ENCODE results near the gene NAT9.

Gene NAT9

DNA sequence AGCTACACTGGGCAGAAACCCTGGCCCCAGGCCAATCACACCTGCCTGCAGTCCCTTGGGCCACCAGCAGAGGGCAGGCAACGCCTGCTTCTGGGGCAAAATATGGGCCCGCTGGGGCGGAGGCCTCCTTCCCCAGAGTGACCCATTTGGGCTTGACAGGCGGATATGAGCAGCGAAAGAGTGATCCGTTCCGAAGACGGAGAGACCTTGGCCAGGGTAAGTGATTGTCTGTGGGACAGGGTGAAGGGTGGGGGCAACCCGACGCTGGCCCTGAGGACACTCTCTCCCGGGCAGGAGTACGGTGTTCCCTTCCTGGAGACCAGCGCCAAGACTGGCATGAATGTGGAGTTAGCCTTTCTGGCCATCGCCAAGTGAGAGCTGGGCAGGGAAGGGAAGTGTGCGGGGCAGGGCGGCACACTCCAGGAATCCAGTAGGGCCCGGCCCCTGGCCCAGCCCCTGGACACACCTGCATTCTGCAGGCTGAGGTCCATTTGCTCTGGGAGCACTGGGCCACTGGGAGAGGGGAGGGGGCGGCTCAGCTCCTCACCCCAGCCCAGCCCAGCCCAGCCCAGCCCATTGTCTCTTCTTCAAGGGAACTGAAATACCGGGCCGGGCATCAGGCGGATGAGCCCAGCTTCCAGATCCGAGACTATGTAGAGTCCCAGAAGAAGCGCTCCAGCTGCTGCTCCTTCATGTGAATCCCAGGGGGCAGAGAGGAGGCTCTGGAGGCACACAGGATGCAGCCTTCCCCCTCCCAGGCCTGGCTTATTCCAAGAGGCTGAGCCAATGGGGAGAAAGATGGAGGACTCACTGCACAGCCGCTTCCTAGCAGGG, 31.2 kb downstream of the NAT9 start:
- DNase-seq (ENCODE audit: low spot score), result peak; percentile 74

DNA sequence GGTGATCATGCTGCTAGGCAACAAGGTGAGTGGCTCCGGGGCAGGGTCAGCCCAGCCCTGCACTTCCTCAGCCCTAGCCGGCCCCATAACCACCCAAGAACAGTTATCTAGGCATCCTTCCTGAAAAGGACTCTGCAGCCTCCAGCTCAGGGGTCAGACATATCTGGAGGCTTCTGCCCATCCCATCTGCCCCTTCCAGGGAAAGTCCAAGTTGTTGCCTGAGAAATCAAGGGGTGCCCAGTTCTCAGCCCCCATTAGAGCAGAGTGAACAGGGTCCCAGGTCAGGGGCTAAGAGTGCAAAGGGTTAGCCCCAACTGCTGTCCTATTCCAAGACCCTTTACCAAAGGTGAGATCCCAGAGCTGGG, 31.8 kb downstream of the NAT9 start:
- no peak for DNase-seq (ENCODE audit: low spot score)

DNA sequence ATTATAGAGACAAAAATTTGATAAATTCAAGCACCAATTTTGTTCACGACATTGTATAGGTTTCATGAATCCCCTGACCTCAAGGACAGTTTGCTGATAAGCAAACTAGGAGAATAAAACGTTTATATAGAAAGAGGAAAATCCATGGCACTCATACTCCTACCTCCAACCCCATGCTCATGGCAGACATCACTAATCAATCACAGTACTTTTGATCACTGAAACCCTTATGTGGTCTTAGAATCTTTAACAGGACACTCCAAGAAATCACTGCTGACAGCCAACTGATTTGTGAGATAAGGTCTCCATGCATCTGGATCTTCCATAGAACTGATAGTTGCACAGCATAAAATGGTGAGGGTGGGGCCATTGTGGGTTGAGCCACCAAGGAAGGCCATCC, 32.4 kb downstream of the NAT9 start:
- DNase-seq (ENCODE audit: low spot score), result no peak

DNA sequence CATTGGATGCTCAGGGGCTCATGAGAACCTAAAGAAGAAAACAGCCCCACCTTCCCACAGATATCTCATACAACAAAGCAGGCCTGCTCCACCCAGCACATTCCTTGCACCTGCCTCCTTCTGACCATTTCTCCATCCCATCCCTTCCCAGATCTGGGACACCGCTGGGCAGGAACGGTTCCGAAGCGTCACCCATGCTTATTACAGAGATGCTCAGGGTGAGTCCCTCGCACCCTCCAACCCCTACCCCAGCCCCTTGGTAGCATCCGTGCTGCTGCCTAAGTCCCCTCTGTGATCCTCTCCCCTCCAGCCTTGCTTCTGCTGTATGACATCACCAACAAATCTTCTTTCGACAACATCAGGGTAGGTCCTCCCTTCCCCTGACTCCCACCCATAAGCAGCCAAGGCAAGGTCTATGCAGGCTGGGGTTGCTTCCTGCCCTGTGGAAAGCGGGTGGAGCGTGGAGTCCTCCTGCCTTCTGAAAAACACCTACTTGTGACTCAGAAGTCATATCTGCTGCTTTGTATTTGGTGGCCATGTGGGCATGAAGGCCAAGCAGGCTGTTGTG, 33.1 kb downstream of the NAT9 start:
- DNase-seq (ENCODE audit: low spot score), result no peak

DNA sequence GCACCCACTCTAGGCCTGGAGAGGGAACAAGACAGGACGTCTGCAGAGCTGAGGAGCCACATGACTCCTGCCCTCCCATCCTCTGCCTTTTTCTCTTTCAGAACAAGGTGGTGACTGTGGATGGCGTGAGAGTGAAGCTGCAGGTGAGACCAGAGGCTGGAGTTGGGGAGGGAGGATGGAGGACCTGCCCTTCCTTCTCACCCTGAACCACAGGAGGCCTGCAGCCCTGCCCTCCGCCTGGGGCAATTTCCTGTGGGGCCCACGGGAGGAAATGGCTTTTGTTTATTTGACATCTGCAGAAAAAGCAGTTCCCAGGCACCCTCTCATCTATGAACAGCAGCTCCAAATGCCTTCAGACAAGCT, 34.0 kb downstream of the NAT9 start:
- no peak for DNase-seq (ENCODE audit: low spot score)

DNA sequence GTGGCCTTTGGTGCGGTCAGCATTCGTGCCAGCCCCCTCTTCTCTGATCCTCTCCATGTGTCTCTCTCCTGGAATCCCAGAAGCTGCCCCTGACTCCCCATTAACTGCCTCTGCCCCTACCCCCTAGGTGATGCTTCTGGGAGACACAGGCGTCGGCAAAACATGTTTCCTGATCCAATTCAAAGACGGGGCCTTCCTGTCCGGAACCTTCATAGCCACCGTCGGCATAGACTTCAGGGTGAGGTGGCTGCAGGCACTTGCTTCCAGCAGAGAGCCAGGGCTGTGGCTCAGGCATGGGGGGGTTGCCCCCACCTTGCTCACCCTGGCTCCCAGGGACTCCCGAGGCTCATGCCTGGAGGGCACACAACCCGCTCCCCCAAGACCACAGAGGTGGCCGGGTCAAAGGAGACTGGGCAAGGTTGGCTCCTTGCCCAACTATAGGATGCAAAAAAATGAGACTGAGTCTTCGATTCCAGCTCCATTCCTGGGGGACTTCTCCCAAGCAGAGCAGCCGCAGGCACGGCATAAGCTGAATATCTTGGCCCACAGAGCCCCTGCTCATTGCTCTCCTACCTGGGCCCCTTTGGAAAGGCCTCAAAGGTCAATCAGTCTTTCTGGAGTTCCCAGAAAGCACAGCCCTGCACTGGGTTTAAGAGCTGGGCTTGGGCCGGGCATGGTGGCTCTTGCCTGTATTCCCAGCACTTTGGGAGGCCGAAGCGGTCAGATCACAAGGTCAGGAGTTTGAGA, 35.3 kb downstream of the NAT9 start:
- DNase-seq (ENCODE audit: low spot score), result no peak

DNA sequence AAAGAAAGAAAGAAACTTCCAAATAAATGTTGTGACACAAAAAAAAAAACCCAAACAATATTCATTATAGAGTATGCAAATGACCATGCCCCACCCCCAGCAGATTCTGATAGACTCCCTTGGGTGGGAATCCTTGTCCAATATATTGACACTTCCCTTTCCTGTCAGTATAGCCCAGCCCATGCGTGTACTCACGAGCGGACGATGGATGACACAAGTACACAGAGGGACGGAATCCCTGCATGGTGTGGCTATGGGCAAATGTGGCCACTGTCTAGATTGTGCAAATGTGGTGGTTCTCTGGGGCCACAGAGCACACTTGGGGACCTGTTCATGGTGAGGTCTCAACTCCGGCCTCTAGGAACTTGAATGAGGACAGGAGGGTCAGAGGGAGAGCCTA, 36.0 kb downstream of the NAT9 start:
- no peak for DNase-seq (ENCODE audit: low spot score)

DNA sequence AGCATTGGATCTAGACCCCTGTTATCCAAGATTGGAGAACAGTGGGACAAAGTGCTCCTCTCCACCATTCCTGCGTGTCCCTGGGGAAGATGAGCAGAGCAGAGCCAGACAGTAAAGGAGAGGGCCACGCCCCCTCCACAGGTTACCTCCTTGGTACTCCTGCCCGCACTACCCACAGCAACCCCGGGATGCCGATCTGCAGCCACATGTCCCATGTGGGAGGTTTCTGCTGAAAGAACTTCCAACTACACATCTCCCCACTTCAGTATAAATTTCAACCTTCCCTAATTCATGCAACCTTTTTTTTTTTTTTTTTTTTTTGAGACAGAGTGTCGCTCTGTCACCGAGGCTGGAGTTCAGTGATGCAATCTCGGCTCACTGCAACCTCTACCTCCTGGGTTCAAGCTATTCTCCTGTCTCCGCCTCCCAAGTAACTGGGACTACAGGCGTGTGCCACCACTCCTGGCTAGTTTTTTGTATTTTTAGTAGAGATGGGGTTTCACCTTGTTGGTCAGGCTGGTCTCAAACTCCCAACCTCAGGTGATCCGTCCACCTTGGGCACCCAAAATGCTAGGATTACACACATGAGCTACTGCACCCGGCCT, 36.8 kb downstream of the NAT9 start:
- DNase-seq (ENCODE audit: low spot score), result no peak

DNA sequence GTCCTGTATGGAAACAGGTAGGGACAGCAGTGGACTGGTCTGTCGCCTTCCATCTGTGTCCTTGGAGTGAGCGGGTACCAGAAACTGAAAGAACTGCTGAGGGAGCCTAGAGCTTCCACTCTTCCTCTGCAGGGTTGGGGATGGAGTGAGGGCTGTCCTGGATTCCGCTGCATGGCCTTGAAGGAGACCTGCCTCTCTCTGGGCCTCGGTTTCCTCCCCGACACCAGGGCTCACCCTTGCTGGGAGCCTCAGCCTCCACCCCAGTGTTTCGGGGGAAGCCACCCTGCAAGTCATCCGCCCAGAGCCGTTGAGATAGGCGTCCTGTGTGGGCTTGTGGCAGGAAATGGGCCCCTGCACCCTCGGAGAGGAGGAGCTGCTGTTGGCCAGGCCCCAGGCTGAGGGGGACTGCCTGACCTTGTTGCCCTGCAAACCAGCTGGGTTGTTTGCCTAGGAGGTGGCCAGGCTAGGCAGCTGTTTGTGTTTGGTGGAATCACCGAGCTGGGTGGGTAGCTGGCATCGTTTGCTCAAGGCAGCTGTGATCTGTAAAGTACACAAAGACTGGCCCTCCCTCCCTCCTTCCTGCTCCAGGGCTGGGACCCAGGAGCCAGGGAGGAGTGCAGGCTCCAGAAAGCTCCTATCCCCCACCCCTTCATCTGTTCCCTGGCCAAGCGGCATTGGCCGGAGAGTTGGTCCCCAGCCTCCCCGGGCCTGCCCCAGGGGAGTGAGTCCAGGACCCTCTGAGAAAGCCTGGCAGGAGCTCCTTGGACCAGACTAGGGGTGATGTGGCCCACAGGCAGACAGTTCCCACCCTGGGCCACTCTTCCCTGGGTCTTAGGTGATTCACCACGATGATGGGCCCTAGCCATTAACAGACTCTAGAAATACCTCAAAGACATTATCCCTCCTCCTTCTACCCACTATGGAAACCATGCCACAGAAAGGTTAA, 37.8 kb downstream of the NAT9 start:
- no peak for DNase-seq (ENCODE audit: low spot score)

DNA sequence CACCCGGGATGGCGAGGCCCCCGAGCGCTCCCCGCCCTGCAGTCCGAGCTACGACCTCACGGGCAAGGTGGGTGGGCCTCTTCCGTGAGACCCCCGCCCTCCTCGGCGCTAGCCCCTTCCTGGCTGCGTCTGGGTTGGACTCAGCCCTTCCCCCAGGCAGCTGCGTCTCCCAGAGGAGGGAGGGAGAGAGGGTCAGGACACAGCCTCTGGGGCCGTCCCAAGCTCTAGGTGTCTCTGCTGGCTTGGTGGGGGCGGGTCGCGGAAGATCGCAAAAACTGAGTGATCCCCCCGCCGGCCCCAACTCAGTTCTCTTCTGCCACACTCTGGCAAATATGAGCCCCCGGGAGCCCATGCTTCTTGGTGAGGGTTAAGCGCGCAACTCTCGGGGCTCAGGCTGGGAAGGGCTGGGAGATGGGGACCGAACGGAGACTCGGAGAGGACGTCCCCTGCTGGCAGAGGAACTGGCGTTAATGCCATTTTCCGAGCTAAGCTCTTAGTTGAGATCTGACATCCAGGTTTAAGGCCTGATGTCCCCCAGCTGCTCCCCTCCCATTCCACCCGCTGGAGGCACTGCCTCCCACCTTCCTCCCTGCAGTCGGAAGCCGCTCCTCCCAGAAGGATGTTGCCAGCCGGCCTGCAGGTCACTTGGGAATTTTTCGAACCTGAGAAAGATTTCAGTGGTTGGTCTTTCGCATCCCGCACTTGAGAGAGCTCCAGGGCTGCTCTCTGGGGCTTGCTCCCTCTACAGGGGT, 38.7 kb downstream of the NAT9 start:
- no peak for DNase-seq (ENCODE audit: low spot score)

DNA sequence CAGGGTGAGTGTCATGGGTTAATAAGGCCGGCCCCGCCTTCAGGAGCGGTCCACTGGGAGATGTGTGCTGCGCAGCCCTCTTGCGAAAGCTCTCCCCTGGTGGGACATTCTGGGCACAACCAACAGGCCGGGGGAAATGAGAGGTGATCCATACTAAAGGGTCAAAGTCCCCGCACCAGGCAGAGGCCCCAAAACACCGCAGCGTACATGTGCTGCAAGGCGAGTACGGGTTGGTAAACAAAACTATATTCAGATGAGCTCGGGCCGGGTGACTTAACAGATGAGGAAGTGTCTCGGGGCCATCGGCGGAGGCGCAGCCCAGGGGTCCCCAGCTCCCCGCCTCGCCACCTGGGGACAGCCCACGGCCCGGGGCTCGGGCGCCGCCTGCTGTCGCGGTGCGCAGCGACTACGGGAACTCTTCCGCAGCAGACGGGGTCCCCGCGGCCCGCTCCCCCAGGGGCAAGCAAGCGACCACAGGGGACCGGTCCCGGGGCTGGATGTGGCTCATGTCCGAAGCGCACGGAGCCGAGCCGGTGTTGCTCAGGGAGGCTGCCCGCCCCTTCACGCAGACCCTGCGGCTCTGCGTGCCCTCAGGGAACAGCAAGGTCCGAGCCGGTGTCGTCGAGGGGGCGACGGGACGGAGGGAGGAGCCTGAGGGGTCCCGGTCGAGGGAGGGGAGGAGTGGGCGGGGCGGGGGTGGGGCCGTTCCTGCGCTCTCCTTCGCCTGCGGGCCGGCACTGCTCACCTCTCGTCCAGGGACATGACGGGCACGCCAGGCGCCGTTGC, 39.4 kb downstream of the NAT9 start, which contains the start of gene RAB37:
Gene RAB37 (plus strand): TSS at position 744 of the 786 bp plus-strand sequence. CDS start 17 bp downstream, at position 761.
- DNase-seq (ENCODE audit: low spot score), result no peak

DNA sequence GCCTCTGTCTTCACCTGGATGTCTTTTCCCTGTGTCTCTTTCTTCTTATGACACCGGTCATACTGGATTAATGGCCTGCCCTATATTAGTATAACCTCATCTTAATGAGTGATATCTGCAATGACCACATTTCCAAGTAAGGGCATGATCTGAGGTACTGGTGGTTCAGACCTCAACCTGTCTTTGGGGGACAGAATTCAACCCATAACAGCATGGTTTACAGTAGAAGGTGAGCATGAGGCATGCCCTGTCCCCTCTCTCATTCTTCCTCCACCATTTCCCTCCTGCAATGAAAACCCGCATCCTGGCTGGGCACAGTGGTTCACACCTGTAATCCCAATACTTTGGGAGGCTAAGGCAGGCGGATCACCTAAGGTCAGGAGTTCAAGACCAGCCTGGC, 41.9 kb downstream of the NAT9 start:
- DNase-seq (ENCODE audit: low spot score), result no peak

DNA sequence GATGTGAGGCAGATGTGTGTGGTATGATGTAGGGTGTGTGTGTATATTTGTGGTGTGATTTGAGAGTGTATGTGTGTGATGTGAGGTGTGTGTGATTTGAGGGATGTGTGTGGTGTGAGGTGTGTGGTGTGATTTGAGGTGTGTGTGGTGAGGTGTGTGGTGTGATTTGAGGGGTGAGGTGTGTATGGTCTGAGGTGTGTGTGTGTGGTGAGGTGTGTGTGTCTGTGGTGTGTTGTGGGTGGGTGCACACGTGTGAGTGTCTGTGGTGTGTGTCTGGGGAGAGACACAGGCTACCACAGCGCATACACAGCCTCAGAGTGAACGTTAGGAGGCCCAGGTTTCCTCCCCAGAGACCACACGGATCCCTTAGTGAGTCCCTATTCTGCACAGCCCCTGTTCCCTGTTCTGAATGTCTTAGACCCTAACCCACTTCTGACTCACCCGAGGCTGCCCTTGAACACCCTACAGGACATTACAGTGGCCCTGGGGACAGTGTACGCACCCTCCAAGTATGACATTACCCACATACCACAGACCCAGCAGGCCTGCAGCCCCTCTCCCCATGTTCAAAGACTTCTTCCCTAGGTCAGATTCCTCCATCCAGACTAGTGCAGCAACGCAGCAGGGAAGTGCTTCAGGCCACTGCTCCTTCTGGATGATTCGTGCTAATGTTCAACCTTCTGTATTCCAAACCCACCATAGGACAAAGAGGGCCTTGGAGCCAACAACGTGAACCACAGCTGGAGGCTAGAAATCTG, 42.6 kb downstream of the NAT9 start:
- DNase-seq (ENCODE audit: low spot score), result no peak

DNA sequence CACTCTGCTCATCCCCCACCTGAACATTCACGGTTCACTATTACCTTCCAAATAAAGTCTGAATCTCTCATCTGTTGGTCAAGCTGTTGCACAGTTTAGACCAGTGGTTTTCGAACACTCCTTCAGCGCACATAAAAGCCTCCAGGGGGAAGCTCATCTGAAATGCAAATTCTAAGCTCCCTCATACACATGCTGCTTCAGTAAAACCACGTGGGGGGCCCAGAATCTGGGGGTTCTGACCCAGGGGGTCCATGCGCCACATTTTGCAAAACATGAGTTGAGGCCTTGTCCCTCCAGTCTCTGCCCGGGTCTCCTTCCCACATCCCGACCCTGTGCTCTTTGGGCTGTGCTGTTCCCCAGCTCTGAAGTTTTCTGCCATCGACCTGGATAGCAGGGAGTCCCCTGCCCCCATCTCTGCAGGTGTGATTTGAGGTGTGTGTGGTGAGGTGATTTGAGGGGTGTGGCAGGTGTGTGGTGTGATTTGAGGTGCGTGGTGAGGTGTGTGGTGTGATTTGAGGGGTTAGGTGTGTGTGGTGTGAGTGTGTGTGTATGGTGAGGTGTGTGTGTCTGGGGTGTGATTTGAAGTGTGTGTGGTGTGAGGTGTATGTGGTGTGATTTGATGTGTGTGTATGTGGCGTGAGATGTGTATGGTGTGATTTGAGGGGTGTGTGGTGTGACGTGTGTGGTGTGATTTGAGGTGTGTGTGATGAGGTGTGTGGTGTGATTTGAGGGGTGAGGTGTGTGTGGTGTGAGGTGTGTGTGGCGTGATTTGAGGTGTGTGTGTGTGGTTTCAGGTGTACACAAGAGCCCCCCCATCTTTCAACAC, 43.9 kb downstream of the NAT9 start:
- no peak for DNase-seq (ENCODE audit: low spot score)

DNA sequence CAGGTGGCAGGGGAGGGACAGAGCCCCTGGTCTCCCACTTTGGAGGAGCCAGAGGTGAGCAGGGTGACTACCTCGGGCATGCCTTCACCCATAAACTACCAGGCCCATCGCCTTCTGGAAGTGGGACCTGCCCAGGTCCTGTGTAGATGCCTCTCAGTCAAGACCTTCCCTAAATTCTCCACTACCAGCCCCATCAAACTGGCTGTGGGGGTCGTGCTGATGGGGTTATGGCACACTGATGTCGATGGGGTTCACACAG, 44.9 kb downstream of the NAT9 start:
- no peak for DNase-seq (ENCODE audit: low spot score)

DNA sequence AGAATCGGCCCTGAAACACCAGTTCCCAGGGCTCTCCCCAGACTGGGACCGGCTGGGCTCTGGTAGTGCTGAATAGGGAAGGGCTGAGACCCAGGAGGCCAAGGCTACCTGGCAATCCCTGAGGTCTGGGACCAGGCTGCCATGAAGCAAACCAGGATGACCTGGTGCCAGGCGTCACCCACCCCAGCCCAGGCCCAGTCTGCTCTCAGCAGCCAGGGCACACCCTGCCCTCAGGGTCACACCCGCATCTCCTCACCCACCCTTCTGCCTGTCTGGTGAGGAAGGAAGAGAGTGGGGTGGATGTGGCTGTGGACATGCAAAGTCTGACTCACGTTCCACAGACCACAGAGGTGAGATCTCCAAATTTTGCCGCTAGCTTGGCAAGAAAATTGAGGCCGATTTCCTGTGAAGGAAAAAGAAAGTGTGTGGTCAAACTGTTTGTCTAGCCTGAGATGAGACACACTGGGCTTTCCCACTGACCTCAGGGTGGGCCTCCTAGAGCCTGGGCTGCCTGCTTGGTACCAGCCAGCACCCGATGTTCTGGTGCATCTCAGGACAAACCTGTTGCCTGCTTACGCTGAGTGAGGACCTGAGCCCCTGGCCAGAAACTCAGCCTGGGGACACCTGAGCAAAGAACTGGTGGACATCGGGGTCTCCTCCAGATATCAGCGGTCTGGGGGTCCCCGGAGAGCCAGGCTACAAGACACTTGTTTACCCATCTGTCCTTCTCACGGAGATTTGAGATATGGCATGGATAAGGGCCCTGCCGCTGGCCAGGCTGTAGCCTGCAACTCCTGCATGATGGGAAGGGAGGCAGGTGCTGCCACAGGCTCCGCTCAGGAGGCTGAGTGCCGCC, 45.4 kb downstream of the NAT9 start:
- no peak for DNase-seq (ENCODE audit: low spot score)

DNA sequence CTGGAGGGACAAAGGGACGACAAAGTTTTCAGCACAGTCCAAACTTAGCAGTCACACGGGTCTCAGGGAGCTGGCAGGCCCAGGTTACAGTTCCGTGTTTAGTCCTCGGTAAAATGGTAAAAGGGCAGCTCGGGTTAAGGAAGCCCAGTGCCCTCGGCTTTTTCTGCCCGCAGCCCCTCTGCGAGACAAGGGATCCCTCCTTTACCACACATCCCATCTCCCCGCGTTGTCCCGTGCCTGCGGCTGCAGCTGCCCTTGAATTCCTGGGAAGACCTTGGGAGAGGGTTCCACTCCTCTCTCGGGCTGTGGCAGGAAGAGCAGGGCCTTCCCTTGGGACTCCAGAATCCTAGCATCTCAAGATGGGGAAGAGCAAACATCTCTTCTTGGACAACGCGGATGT, 46.3 kb downstream of the NAT9 start:
- no peak for DNase-seq (ENCODE audit: low spot score)

DNA sequence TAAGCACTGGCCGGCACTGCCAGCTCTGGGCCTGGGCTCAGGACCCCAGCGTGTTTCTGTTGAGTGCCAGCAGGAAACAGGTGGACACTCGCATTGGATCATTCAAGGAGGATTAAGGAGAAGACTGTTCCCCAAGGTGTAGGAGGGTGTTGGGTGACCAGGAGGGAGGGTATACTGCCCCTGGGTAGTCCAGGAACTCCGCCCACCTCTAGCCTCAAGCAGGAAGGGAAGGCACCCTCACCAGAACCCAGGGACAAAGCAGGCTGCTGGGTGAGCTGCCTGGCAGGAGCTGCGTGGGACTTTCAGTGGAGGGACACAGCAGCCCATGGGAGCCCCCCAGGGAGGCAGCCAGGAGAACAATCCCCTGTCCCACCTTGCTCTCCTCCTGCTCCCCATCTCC, 46.8 kb downstream of the NAT9 start:
- no peak for DNase-seq (ENCODE audit: low spot score)
